ENCODE measurements around the gene PTPN4. TPM values are rescaled to one million over a fixed set of nuclear protein-coding genes. Genes with fewer than 3 reads are reported as not detected.

Gene PTPN4
- polyA plus RNA-seq, 1 donor from 2014 or later, result 22.0 TPM

GRCh38 chr2:119853777-119854399, 94.2 kb downstream of the PTPN4 start:
- no peaks in the 10 kb centered on the region for H4K20me1 ChIP-seq (ENCODE audit: insufficient read depth)
- H3K36me3 ChIP-seq (ENCODE audit: insufficient read depth, low read length), result no peaks in the 10 kb centered on the region
- H3K79me2 ChIP-seq (replicated peaks; ENCODE audit: insufficient read depth, low read length), result peaks cover 6% of the 10 kb centered on the region
- H3K27ac ChIP-seq (ENCODE audit: low read length), result no peak overlapping the region
- no peak overlapping the region for H3K4me3 ChIP-seq (ENCODE audit: low read length)
- no peak overlapping the region for H2AFZ ChIP-seq (ENCODE audit: low read depth, low read length)
- TF ChIP-seq EP300 (conservative IDR thresholded peaks at IDR 0.05; ENCODE audit: poor library complexity, severe bottlenecking), result no peak
- TF ChIP-seq TAF1 (IDR thresholded peaks at IDR 0.05; ENCODE audit: low read depth), result no peak
- TF ChIP-seq MXI1 (conservative IDR thresholded peaks at IDR 0.05; ENCODE audit: poor library complexity, severe bottlenecking), result no peak
- no peak for TF ChIP-seq EZH2 (IDR thresholded peaks at IDR 0.05; ENCODE audit: borderline replicate concordance, insufficient read depth, low read length, poor library complexity, severe bottlenecking)
- no peak for TF ChIP-seq CTCF (IDR thresholded peaks at IDR 0.05; ENCODE audit: poor library complexity, severe bottlenecking)
- TF ChIP-seq REST (IDR thresholded peaks at IDR 0.05; ENCODE audit: borderline replicate concordance), result no peak
- TF ChIP-seq POLR2AphosphoS5 (IDR thresholded peaks at IDR 0.05), result no peak
- TF ChIP-seq RAD21 (conservative IDR thresholded peaks at IDR 0.05), result no peak
- no peak for TF ChIP-seq SMC3 (conservative IDR thresholded peaks at IDR 0.05; ENCODE audit: poor library complexity)
- no peak overlapping the region for H3K4me2 ChIP-seq (ENCODE audit: low read length)
- H3K9me3 ChIP-seq (ENCODE audit: low read length), result no peaks in the 10 kb centered on the region
- H3K9me2 ChIP-seq (ENCODE audit: insufficient read depth, low read length), result no peaks in the 10 kb centered on the region
- H3K27me3 ChIP-seq (ENCODE audit: insufficient read depth, low read depth, low read length), result no peaks in the 10 kb centered on the region
- H3F3A ChIP-seq (ENCODE audit: insufficient read depth, low read length, poor library complexity, severe bottlenecking), result no peaks in the 10 kb centered on the region
- no peak overlapping the region for H3K9ac ChIP-seq (ENCODE audit: low read length)

GRCh38 chr2:119856469-119856901, 96.8 kb downstream of the PTPN4 start:
- Histone ChIP-seq H3K79me2 (replicated peaks; ENCODE audit: insufficient read depth, low read length) (peaks cover 7% of the 10 kb centered on the region), H3K4me2 (ENCODE audit: low read length) (no peak overlapping the region), H4K20me1 (ENCODE audit: insufficient read depth) (no peaks in the 10 kb centered on the region), H3K9ac (ENCODE audit: low read length) (no peak overlapping the region), H3K9me3 (ENCODE audit: low read length) (no peaks in the 10 kb centered on the region), H3F3A (ENCODE audit: insufficient read depth, low read length, poor library complexity, severe bottlenecking) (no peaks in the 10 kb centered on the region), H3K27ac (ENCODE audit: low read length) (no peak overlapping the region), H3K27me3 (ENCODE audit: insufficient read depth, low read depth, low read length) (no peaks in the 10 kb centered on the region), H2AFZ (ENCODE audit: low read depth, low read length) (no peak overlapping the region), H3K36me3 (ENCODE audit: insufficient read depth, low read length) (no peaks in the 10 kb centered on the region), H3K4me3 (ENCODE audit: low read length) (no peak overlapping the region), H3K9me2 (ENCODE audit: insufficient read depth, low read length) (no peaks in the 10 kb centered on the region)
- TF ChIP-seq EZH2 (IDR thresholded peaks at IDR 0.05; ENCODE audit: borderline replicate concordance, insufficient read depth, low read length, poor library complexity, severe bottlenecking), result no peak

All from neural cell (in vitro differentiated cells).